ENCODE data around the gene ITGAD.

GRCh38 chr16:31470615-31471014 is 77.5 kb downstream of the ITGAD start:
- TF ChIP-seq GATA3 (IDR thresholded peaks at IDR 0.05; ENCODE audit: borderline replicate concordance) (no peak), POLR2A (IDR thresholded peaks at IDR 0.05; ENCODE audit: low read length) (no peak), CTCF (IDR thresholded peaks at IDR 0.05) (no peak), MAFK (IDR thresholded peaks at IDR 0.05; ENCODE audit: partially characterized antibody) (no peak), RCOR1 (IDR thresholded peaks at IDR 0.05; ENCODE audit: low read depth, low read length) (no peak), RAD21 (conservative IDR thresholded peaks at IDR 0.05 in 1 of 2, IDR thresholded peaks at IDR 0.05 in 1 of 2) (no peak), SMC3 (IDR thresholded peaks at IDR 0.05) (no peak), BHLHE40 (IDR thresholded peaks at IDR 0.05; ENCODE audit: low read depth, low read length) (no peak), JUNB (IDR thresholded peaks at IDR 0.05) (no peak), MAX (IDR thresholded peaks at IDR 0.05) (no peak)
